ENCODE measurements around the gene EHMT1.

Gene EHMT1

DNA sequence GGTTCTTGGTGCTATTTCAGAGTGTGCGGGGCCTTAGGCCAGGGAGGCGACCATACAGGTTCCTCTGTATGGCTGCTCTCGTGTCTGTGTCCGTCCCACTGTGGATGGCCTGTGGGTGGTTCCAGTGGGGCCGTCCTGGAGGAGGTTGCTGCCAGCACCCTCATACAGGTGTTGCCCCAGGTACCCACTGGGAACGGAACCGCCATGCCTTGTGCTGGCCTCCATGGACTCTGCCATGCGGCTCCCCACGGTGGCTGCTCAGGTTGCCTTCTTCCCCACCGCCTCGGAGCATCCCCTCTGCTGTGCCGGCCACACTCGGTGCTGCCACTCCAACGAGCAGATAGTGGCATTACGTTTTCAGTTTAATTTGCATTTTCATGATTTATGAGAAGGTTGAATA, 129.5 kb downstream of the EHMT1 start:
- TF ChIP-seq, protein P1, sequence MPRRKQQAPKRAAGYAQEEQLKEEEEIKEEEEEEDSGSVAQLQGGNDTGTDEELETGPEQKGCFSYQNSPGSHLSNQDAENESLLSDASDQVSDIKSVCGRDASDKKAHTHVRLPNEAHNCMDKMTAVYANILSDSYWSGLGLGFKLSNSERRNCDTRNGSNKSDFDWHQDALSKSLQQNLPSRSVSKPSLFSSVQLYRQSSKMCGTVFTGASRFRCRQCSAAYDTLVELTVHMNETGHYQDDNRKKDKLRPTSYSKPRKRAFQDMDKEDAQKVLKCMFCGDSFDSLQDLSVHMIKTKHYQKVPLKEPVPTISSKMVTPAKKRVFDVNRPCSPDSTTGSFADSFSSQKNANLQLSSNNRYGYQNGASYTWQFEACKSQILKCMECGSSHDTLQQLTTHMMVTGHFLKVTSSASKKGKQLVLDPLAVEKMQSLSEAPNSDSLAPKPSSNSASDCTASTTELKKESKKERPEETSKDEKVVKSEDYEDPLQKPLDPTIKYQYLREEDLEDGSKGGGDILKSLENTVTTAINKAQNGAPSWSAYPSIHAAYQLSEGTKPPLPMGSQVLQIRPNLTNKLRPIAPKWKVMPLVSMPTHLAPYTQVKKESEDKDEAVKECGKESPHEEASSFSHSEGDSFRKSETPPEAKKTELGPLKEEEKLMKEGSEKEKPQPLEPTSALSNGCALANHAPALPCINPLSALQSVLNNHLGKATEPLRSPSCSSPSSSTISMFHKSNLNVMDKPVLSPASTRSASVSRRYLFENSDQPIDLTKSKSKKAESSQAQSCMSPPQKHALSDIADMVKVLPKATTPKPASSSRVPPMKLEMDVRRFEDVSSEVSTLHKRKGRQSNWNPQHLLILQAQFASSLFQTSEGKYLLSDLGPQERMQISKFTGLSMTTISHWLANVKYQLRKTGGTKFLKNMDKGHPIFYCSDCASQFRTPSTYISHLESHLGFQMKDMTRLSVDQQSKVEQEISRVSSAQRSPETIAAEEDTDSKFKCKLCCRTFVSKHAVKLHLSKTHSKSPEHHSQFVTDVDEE (CRISPR knock-in tag; IDR thresholded peaks at IDR 0.05), result no peak
- TF ChIP-seq OSR1 (CRISPR knock-in tag; IDR thresholded peaks at IDR 0.05), result no peak
- TF ChIP-seq, protein P2, sequence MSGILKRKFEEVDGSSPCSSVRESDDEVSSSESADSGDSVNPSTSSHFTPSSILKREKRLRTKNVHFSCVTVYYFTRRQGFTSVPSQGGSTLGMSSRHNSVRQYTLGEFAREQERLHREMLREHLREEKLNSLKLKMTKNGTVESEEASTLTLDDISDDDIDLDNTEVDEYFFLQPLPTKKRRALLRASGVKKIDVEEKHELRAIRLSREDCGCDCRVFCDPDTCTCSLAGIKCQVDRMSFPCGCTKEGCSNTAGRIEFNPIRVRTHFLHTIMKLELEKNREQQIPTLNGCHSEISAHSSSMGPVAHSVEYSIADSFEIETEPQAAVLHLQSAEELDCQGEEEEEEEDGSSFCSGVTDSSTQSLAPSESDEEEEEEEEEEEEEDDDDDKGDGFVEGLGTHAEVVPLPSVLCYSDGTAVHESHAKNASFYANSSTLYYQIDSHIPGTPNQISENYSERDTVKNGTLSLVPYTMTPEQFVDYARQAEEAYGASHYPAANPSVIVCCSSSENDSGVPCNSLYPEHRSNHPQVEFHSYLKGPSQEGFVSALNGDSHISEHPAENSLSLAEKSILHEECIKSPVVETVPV (CRISPR knock-in tag; IDR thresholded peaks at IDR 0.05), result no peak
- TF ChIP-seq CSDC2 (CRISPR knock-in tag; IDR thresholded peaks at IDR 0.05), result no peak
- no peak for TF ChIP-seq PPARA (CRISPR knock-in tag; IDR thresholded peaks at IDR 0.05; ENCODE audit: borderline replicate concordance)
- no peak for TF ChIP-seq BACH2 (CRISPR knock-in tag; IDR thresholded peaks at IDR 0.05; ENCODE audit: borderline replicate concordance)
- TF ChIP-seq ZFP30 (CRISPR knock-in tag; IDR thresholded peaks at IDR 0.05), result no peak
- no peak for TF ChIP-seq ZFP3 (CRISPR knock-in tag; IDR thresholded peaks at IDR 0.05)
- no peak for TF ChIP-seq SNAI2 (CRISPR knock-in tag; IDR thresholded peaks at IDR 0.05)
- TF ChIP-seq, protein P3, sequence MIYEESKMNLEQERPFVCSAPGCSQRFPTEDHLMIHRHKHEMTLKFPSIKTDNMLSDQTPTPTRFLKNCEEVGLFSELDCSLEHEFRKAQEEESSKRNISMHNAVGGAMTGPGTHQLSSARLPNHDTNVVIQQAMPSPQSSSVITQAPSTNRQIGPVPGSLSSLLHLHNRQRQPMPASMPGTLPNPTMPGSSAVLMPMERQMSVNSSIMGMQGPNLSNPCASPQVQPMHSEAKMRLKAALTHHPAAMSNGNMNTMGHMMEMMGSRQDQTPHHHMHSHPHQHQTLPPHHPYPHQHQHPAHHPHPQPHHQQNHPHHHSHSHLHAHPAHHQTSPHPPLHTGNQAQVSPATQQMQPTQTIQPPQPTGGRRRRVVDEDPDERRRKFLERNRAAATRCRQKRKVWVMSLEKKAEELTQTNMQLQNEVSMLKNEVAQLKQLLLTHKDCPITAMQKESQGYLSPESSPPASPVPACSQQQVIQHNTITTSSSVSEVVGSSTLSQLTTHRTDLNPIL (CRISPR knock-in tag; IDR thresholded peaks at IDR 0.05; ENCODE audit: low read depth), result no peak
- no peak for ATAC-seq

DNA sequence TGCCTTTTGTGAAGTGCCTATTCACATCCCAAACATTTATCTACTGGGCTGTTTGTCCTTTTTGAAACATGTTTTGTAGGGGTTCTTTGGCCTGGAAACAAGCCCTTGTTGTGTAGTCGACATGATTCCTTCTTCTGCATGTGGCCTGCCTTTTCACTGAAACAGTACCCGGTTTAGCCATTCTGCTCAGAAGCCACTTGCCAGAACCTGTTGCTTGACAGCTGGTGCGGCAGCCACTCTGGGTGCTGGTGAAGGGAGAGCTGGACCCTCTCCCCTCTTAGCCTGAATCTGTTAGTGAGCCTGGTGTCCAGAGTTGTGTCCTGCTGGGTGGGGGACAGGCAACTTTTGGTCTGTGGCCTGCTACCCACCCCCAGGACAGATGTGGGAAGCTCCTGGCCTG, 129.9 kb downstream of the EHMT1 start:
- TF ChIP-seq ZFP3 (CRISPR knock-in tag; IDR thresholded peaks at IDR 0.05), result no peak
- no peak for TF ChIP-seq ZNF70 (CRISPR knock-in tag; IDR thresholded peaks at IDR 0.05)
- TF ChIP-seq ISL1 (CRISPR knock-in tag; IDR thresholded peaks at IDR 0.05), result no peak
- TF ChIP-seq, protein P2 (CRISPR knock-in tag; IDR thresholded peaks at IDR 0.05), result no peak
- no peak for ATAC-seq

DNA sequence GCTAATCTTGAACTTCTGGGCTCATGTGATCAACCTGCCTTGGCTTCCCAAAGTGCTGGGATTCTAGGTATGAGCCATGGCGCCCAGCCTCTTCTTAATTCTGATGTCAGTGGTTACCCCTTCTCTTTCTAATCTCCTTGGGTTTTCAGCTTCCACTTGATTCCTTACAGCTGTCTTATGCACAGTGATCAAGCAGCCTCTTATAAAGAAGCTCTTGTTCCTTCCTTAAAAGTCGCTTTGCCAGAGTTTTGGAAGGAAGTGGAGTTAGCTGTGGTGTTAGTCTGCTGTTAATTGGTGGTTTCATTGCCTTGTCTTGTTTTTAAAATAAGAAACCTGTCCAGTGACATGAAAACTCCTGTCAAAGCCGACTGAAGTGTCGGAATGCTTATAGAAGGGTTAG, 130.7 kb downstream of the EHMT1 start:
- no peak for TF ChIP-seq ZNF565 (CRISPR knock-in tag; conservative IDR thresholded peaks at IDR 0.05; ENCODE audit: low read depth)
- no peak for TF ChIP-seq PPARA (CRISPR knock-in tag; IDR thresholded peaks at IDR 0.05; ENCODE audit: borderline replicate concordance)
- no peak for TF ChIP-seq ZC3H10 (CRISPR knock-in tag; IDR thresholded peaks at IDR 0.05)
- TF ChIP-seq, protein P4, sequence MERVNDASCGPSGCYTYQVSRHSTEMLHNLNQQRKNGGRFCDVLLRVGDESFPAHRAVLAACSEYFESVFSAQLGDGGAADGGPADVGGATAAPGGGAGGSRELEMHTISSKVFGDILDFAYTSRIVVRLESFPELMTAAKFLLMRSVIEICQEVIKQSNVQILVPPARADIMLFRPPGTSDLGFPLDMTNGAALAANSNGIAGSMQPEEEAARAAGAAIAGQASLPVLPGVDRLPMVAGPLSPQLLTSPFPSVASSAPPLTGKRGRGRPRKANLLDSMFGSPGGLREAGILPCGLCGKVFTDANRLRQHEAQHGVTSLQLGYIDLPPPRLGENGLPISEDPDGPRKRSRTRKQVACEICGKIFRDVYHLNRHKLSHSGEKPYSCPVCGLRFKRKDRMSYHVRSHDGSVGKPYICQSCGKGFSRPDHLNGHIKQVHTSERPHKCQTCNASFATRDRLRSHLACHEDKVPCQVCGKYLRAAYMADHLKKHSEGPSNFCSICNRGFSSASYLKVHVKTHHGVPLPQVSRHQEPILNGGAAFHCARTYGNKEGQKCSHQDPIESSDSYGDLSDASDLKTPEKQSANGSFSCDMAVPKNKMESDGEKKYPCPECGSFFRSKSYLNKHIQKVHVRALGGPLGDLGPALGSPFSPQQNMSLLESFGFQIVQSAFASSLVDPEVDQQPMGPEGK (CRISPR knock-in tag; IDR thresholded peaks at IDR 0.05; ENCODE audit: borderline replicate concordance), result no peak
- TF ChIP-seq ZNF8 (CRISPR knock-in tag; IDR thresholded peaks at IDR 0.05), result no peak
- no peak for TF ChIP-seq OSR1 (CRISPR knock-in tag; IDR thresholded peaks at IDR 0.05)
- TF ChIP-seq, protein P3 (CRISPR knock-in tag; IDR thresholded peaks at IDR 0.05; ENCODE audit: low read depth), result no peak
- TF ChIP-seq ZFP3 (CRISPR knock-in tag; IDR thresholded peaks at IDR 0.05), result no peak
- no peak for TF ChIP-seq GLIS3 (CRISPR knock-in tag; IDR thresholded peaks at IDR 0.05)
- no peak for TF ChIP-seq ISL1 (CRISPR knock-in tag; IDR thresholded peaks at IDR 0.05)
- TF ChIP-seq BACH2 (CRISPR knock-in tag; IDR thresholded peaks at IDR 0.05; ENCODE audit: borderline replicate concordance), result no peak
- no peak for TF ChIP-seq ESRRG (CRISPR knock-in tag; IDR thresholded peaks at IDR 0.05)
- TF ChIP-seq, protein P1 (CRISPR knock-in tag; IDR thresholded peaks at IDR 0.05), result no peak
- TF ChIP-seq SNAI2 (CRISPR knock-in tag; IDR thresholded peaks at IDR 0.05), result no peak
- TF ChIP-seq ARNTL (CRISPR knock-in tag; IDR thresholded peaks at IDR 0.05; ENCODE audit: borderline replicate concordance, low read depth), result no peak
- TF ChIP-seq, protein P5, sequence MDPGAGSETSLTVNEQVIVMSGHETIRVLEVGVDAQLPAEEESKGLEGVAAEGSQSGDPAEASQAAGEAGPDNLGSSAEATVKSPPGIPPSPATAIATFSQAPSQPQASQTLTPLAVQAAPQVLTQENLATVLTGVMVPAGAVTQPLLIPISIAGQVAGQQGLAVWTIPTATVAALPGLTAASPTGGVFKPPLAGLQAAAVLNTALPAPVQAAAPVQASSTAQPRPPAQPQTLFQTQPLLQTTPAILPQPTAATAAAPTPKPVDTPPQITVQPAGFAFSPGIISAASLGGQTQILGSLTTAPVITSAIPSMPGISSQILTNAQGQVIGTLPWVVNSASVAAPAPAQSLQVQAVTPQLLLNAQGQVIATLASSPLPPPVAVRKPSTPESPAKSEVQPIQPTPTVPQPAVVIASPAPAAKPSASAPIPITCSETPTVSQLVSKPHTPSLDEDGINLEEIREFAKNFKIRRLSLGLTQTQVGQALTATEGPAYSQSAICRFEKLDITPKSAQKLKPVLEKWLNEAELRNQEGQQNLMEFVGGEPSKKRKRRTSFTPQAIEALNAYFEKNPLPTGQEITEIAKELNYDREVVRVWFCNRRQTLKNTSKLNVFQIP (CRISPR knock-in tag; IDR thresholded peaks at IDR 0.05; ENCODE audit: borderline replicate concordance, low read depth), result no peak
- ATAC-seq, result no peak
